Endodermal cell (in vitro differentiated cells): ENCODE data around the gene GPC3. TPM values are rescaled to one million over a fixed set of nuclear protein-coding genes. Genes with fewer than 3 reads are reported as not detected.

Experiments used
- DNase-seq: peaks from one replicate; pipeline ENCODE4 v3.0.0-alpha.2; 2017
- H3K27ac ChIP-seq: 2 replicates; pipeline ENCODE4 v1.5.1; 2013; ENCODE audit warnings: mild to moderate bottlenecking, low read depth, low read length, moderate library complexity
- H3K27me3 ChIP-seq: 2 replicates; pipeline ENCODE4 v1.6.1; 2013; ENCODE audit warnings: mild to moderate bottlenecking, low read length, moderate library complexity; ENCODE audit not compliant: insufficient read depth, control insufficient read depth, poor library complexity, severe bottlenecking
- H3K36me3 ChIP-seq: 2 replicates; pipeline ENCODE4 v1.7.0; 2013; ENCODE audit warnings: mild to moderate bottlenecking, low read length, moderate library complexity; ENCODE audit not compliant: control insufficient read depth, insufficient read depth
- H3K4me1 ChIP-seq: one replicate; pipeline ENCODE4 v1.7.0; 2013; ENCODE audit warnings: low read length; ENCODE audit not compliant: control insufficient read depth, insufficient read depth
- H3K4me3 ChIP-seq: 2 replicates; pipeline ENCODE4 v1.5.1; 2013; ENCODE audit warnings: mild to moderate bottlenecking, low read length, moderate library complexity
- H3K9ac ChIP-seq: 2 replicates; pipeline ENCODE4 v1.6.1; 2013; ENCODE audit warnings: mild to moderate bottlenecking, low read length, moderate library complexity; ENCODE audit not compliant: poor library complexity, severe bottlenecking; ENCODE audit errors: extremely low read depth
- H3K9me3 ChIP-seq: 2 replicates; pipeline ENCODE4 v1.6.1; 2013; ENCODE audit warnings: mild to moderate bottlenecking, low read length, moderate library complexity; ENCODE audit not compliant: control insufficient read depth
- H3K27ac Mint-ChIP-seq: 2 replicates; pipeline ENCODE4 v1.8.0; 2020; ENCODE audit warnings: mixed read lengths
- H3K27me3 Mint-ChIP-seq: 2 replicates; pipeline ENCODE4 v1.8.0; 2021; ENCODE audit warnings: mild to moderate bottlenecking, mixed read lengths; ENCODE audit not compliant: insufficient read depth
- H3K36me3 Mint-ChIP-seq: 2 replicates; pipeline ENCODE4 v1.8.0; 2020; ENCODE audit warnings: low read depth, mixed read lengths
- H3K4me1 Mint-ChIP-seq: 2 replicates; pipeline ENCODE4 v1.8.0; 2020; ENCODE audit warnings: mixed read lengths
- H3K4me3 Mint-ChIP-seq: 2 replicates; pipeline ENCODE4 v1.8.0; 2020; ENCODE audit warnings: mild to moderate bottlenecking, moderate library complexity, mixed read lengths
- H3K9me3 Mint-ChIP-seq: 2 replicates; pipeline ENCODE4 v1.8.0; 2020; ENCODE audit warnings: mild to moderate bottlenecking, mixed read lengths
- WGBS, 2 experiments: methylation state at CpG; one replicate each; pipeline versions ENCODE4 v1.1.5 to v1.1.7; 2013; ENCODE audit warnings: missing lambda C conversion rate in 2 of 2, mixed read lengths in 1 of 2; ENCODE audit not compliant: insufficient coverage in 1 of 2, insufficient read length in 1 of 2; 5-methylcytosine and 5-hydroxymethylcytosine counted together
- total RNA-seq, 2 donors: library from RNA; stranded (reverse); fragmentation: NEBNext Ultra II Directional in 1 of 2; extraction: Animal tissue kit (Norgen Biotek cat#: 25700) in 1 of 2; gene quantifications; 2 replicates in 1 of 2; 3 replicates in 1 of 2; pipeline ENCODE4 v1.2.1, GENCODE V29; 2021
- TF ChIP-seq, protein P1 (sequence below): fragments of 200-600 bp; sonication (generic); conservative IDR thresholded peaks from 2 replicates; pipeline ENCODE4 v1.5.0; 2021; ENCODE audit warnings: antibody characterized with exemption, mild to moderate bottlenecking

The GPC3 gene
- total RNA-seq, 2 donors from 2014 or later: 39.5 to 125 TPM

DNA sequence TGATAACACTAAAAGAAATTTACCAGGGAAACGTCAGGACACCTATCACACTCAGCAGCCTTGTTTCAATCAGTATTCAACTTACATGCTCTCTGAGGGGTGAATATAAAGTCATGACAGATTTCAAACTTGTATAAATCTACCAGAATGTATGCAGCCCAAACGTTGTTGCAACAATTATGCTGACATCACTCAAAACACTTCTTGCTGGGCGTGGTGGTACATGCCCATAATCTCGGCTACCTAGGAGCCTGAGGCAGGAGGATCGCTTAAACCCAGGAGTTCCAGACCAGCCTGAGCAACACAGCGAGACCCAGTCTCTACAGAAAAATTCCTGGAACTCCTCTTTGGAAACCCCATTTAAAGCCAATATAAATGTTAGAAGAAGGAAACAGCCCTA lies 303.5 kb downstream of the GPC3 start:
- Histone ChIP-seq H3K9ac (no peak overlapping the region), H3K4me1 (no peaks in the 10 kb centered on the region), H3K27ac (no peak overlapping the region), H3K36me3 (no peaks in the 10 kb centered on the region), H3K9me3 (no peaks in the 10 kb centered on the region), H3K4me3 (no peak overlapping the region), H3K27me3 (no peaks in the 10 kb centered on the region)
- TF ChIP-seq, protein P1, sequence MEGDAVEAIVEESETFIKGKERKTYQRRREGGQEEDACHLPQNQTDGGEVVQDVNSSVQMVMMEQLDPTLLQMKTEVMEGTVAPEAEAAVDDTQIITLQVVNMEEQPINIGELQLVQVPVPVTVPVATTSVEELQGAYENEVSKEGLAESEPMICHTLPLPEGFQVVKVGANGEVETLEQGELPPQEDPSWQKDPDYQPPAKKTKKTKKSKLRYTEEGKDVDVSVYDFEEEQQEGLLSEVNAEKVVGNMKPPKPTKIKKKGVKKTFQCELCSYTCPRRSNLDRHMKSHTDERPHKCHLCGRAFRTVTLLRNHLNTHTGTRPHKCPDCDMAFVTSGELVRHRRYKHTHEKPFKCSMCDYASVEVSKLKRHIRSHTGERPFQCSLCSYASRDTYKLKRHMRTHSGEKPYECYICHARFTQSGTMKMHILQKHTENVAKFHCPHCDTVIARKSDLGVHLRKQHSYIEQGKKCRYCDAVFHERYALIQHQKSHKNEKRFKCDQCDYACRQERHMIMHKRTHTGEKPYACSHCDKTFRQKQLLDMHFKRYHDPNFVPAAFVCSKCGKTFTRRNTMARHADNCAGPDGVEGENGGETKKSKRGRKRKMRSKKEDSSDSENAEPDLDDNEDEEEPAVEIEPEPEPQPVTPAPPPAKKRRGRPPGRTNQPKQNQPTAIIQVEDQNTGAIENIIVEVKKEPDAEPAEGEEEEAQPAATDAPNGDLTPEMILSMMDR: no peak
- H3K27ac Mint-ChIP-seq: no peak overlapping the region
- H3K4me3 Mint-ChIP-seq: no peak overlapping the region
- no peaks in the 10 kb centered on the region for H3K9me3 Mint-ChIP-seq
- no peaks in the 10 kb centered on the region for H3K27me3 Mint-ChIP-seq
- WGBS, 2 experiments: 86 to 100% methylated on average over 1 to 5 of the region's 6 CpGs
- H3K36me3 Mint-ChIP-seq: no peaks in the 10 kb centered on the region
- H3K4me1 Mint-ChIP-seq: peaks cover 16% of the 10 kb centered on the region
- DNase-seq: no peak

DNA sequence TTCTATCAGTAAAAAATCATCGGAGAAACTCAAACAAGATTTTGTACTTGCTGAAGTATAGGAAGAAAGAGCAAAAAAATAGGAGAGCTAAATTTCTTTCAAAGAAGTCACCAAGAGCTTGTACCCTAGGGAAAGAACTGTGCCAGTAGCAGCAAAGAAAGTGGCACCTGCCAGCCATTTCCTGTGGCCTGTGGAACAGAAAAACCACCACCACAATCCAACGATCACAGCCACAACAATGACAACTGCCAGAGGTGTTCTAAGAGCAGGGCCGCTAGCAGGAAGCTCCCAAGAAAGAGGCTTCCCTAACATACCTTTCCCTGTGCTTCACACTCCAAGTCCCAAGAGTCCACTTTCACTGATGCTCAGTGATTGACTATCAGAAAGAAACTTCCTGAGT lies 304.0 kb downstream of the GPC3 start:
- H3K27me3 Mint-ChIP-seq: no peaks in the 10 kb centered on the region
- no peak for DNase-seq
- H3K4me3 ChIP-seq: no peak overlapping the region
- H3K4me1 ChIP-seq: no peaks in the 10 kb centered on the region
- peaks cover 13% of the 10 kb centered on the region for H3K4me1 Mint-ChIP-seq
- H3K36me3 ChIP-seq: no peaks in the 10 kb centered on the region
- no peaks in the 10 kb centered on the region for H3K27me3 ChIP-seq
- no peak overlapping the region for H3K27ac ChIP-seq
- H3K9me3 ChIP-seq: no peaks in the 10 kb centered on the region
- H3K36me3 Mint-ChIP-seq: no peaks in the 10 kb centered on the region
- no peak overlapping the region for H3K4me3 Mint-ChIP-seq
- TF ChIP-seq, protein P1: no peak
- H3K9ac ChIP-seq: no peak overlapping the region
- no peaks in the 10 kb centered on the region for H3K9me3 Mint-ChIP-seq
- H3K27ac Mint-ChIP-seq: no peak overlapping the region
- 90% methylated on average over 3 of the region's 3 CpGs; no CpG with 5 or more reads in 1 of the 2 experiments for WGBS, 2 experiments

DNA sequence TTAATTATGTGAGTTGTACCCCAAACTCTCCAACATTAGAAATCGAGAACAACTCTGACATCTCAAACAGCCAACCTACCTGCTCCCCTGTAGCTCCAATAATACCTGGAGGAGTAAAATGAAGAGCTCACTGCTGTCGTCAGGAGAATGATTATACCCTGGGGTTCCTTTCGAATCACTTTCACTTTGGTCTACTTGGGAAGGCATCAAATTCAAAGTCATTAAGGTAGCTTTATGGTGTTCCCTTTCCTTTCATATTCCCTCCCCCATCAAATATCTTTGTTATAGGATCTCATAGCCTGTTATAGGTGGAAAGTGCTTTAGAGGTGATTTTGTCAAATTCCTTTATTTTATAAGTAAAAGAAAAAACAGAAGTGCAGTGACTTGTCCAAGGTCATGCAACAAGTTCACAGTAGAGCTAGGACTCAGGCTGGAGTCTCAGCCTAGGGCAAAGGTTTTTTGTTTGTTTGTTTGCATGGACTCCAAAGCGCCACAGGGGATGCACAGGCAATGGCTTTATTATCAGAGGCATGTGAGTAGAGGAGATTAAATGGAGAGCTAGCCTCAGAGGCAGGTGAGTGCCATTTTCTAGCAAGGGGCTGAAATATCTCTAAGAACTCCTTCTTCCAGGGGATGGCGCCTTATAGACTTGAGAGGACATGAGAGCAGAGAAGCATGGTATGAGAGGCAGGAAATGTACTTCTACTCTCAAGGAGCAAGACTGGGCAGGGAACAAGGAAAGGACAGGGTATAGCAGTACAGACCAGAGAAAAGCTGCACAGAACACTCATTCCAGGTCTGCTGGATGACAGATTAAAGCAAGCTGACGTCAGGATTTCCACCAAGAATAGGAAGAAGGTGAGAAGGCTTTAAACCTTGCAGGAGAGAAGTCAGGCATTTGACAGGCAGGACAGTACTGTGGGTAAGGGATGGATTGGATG lies 308.0 kb downstream of the GPC3 start:
- TF ChIP-seq, protein P1: no peak
- H3K27ac Mint-ChIP-seq: no peak overlapping the region

More for the DNA sequence above, 308.0 kb downstream of the GPC3 start:
- WGBS, 2 experiments: 81% methylated on average over 6 of the region's 6 CpGs; no CpG with 5 or more reads in 1 of the 2 experiments
- Mint-ChIP-seq H3K9me3 (no peaks in the 10 kb centered on the region), H3K4me3 (no peak overlapping the region), H3K4me1 (peaks cover 14% of the 10 kb centered on the region), H3K27me3 (no peaks in the 10 kb centered on the region), H3K36me3 (no peaks in the 10 kb centered on the region)
- H3K27me3 ChIP-seq: no peaks in the 10 kb centered on the region
- H3K9me3 ChIP-seq: no peaks in the 10 kb centered on the region
- H3K36me3 ChIP-seq: no peaks in the 10 kb centered on the region
- H3K4me1 ChIP-seq: no peaks in the 10 kb centered on the region
- no peak for DNase-seq
- no peak overlapping the region for H3K27ac ChIP-seq
- H3K9ac ChIP-seq: no peak overlapping the region
- no peak overlapping the region for H3K4me3 ChIP-seq
